ENCODE results near the gene SFTPB. TPM values are rescaled to one million over a fixed set of nuclear protein-coding genes. Genes with fewer than 3 reads are reported as not detected.

Gene SFTPB
- total RNA-seq, 2 experiments from 2014 or later = not detected

- POLR2A ChIA-PET = no interaction called here
- Histone ChIP-seq H3K79me2 (ENCODE audit: insufficient read depth, low read depth, low read length) (no peaks in the 10 kb centered on the region), H3K4me1 (ENCODE audit: insufficient read depth, low read length, poor library complexity, severe bottlenecking) (peaks cover 11% of the 10 kb centered on the region), H4K20me1 (ENCODE audit: insufficient read depth, low read length) (no peaks in the 10 kb centered on the region), H3K27ac (ENCODE audit: low read depth, low read length, poor library complexity, severe bottlenecking) (no peak overlapping the region), H3K4me2 (ENCODE audit: low read length) (no peak overlapping the region), H3K9me3 (ENCODE audit: low read length) (no peaks in the 10 kb centered on the region), H3K4me3 (ENCODE audit: low read depth, low read length, poor library complexity, severe bottlenecking) (no peak overlapping the region), H2AFZ (ENCODE audit: low read length) (no peak overlapping the region), H3K36me3 (ENCODE audit: insufficient read depth, low read length) (no peaks in the 10 kb centered on the region), H3K9me2 (ENCODE audit: insufficient read depth, low read length) (no peaks in the 10 kb centered on the region)
- intact Hi-C loops (cut with micrococcal nuclease; ENCODE audit: unreplicated experiment) = no loop called here
- no peak for DNase-seq (ENCODE audit: low spot score)
- TF ChIP-seq CTCF (conservative IDR thresholded peaks at IDR 0.05; ENCODE audit: low read length) = no peak
- TF ChIP-seq EZH2phosphoT487 (IDR thresholded peaks at IDR 0.05; ENCODE audit: borderline replicate concordance, low read depth, low read length) = no peak
- CTCF ChIA-PET (ENCODE audit: unreplicated experiment) = no interaction called here
- BruUV-seq (replicated peaks) = no TSS peak
Observed at GRCh38 chr2:85702172-85702571, 34.2 kb upstream of the SFTPB start.

- no TSS peak for BruUV-seq (replicated peaks)
- H3K9me2 ChIP-seq (ENCODE audit: insufficient read depth, low read length) = no peaks in the 10 kb centered on the region
- no peak overlapping the region for H3K4me3 ChIP-seq (ENCODE audit: low read depth, low read length, poor library complexity, severe bottlenecking)
- CTCF ChIA-PET (ENCODE audit: unreplicated experiment) = interaction anchor here (0.5 kb wide), 1 partner anchor 14 kb away, joined by 3 read pairs; no protein-coding TSS in a partner anchor
- no peak for TF ChIP-seq EZH2phosphoT487 (IDR thresholded peaks at IDR 0.05; ENCODE audit: borderline replicate concordance, low read depth, low read length)
- TF ChIP-seq CTCF (conservative IDR thresholded peaks at IDR 0.05; ENCODE audit: low read length) = no peak
- no peak overlapping the region for H2AFZ ChIP-seq (ENCODE audit: low read length)
- H4K20me1 ChIP-seq (ENCODE audit: insufficient read depth, low read length) = no peaks in the 10 kb centered on the region
- no peaks in the 10 kb centered on the region for H3K9me3 ChIP-seq (ENCODE audit: low read length)
- no peak overlapping the region for H3K27ac ChIP-seq (ENCODE audit: low read depth, low read length, poor library complexity, severe bottlenecking)
- intact Hi-C loops (cut with micrococcal nuclease; ENCODE audit: unreplicated experiment) = no loop called here
- no peaks in the 10 kb centered on the region for H3K79me2 ChIP-seq (ENCODE audit: insufficient read depth, low read depth, low read length)
- H3K4me2 ChIP-seq (ENCODE audit: low read length) = no peak overlapping the region
- H3K4me1 ChIP-seq (ENCODE audit: insufficient read depth, low read length, poor library complexity, severe bottlenecking) = no peaks in the 10 kb centered on the region
- H3K36me3 ChIP-seq (ENCODE audit: insufficient read depth, low read length) = no peaks in the 10 kb centered on the region
- no peak for DNase-seq (ENCODE audit: low spot score)
- POLR2A ChIA-PET = no interaction called here
Observed at GRCh38 chr2:85699325-85699724, 31.3 kb upstream of the SFTPB start.

GRCh38 chr2:85698880-85699254 is 30.9 kb upstream of the SFTPB start:
- no peak overlapping the region for H2AFZ ChIP-seq (ENCODE audit: low read length)
- H4K20me1 ChIP-seq (ENCODE audit: insufficient read depth, low read length) = no peaks in the 10 kb centered on the region
- ChIA-PET POLR2A (no interaction called here), CTCF (ENCODE audit: unreplicated experiment) (interaction anchor here (0.5 kb wide), 1 partner anchor 14 kb away, joined by 3 read pairs; no protein-coding TSS in a partner anchor)
- no peaks in the 10 kb centered on the region for H3K9me3 ChIP-seq (ENCODE audit: low read length)
- no peaks in the 10 kb centered on the region for H3K79me2 ChIP-seq (ENCODE audit: insufficient read depth, low read depth, low read length)
- no peak for DNase-seq (ENCODE audit: low spot score)
- H3K4me1 ChIP-seq (ENCODE audit: insufficient read depth, low read length, poor library complexity, severe bottlenecking) = no peaks in the 10 kb centered on the region
- no peaks in the 10 kb centered on the region for H3K9me2 ChIP-seq (ENCODE audit: insufficient read depth, low read length)
- H3K36me3 ChIP-seq (ENCODE audit: insufficient read depth, low read length) = no peaks in the 10 kb centered on the region
- TF ChIP-seq CTCF (conservative IDR thresholded peaks at IDR 0.05; ENCODE audit: low read length) = no peak
- TF ChIP-seq EZH2phosphoT487 (IDR thresholded peaks at IDR 0.05; ENCODE audit: borderline replicate concordance, low read depth, low read length) = no peak
- H3K4me3 ChIP-seq (ENCODE audit: low read depth, low read length, poor library complexity, severe bottlenecking) = no peak overlapping the region
- H3K27ac ChIP-seq (ENCODE audit: low read depth, low read length, poor library complexity, severe bottlenecking) = no peak overlapping the region
- no peak overlapping the region for H3K4me2 ChIP-seq (ENCODE audit: low read length)
- intact Hi-C loops (cut with micrococcal nuclease; ENCODE audit: unreplicated experiment) = no loop called here
- BruUV-seq (replicated peaks) = no TSS peak
